Measurements from ENCODE around the gene DDO.
"Not testable (repeated sequence)": the region's sequence is repeated elsewhere in the genome, so short reads cannot be mapped to it uniquely, and the experiment has no call there.

DDO gene, protein sequence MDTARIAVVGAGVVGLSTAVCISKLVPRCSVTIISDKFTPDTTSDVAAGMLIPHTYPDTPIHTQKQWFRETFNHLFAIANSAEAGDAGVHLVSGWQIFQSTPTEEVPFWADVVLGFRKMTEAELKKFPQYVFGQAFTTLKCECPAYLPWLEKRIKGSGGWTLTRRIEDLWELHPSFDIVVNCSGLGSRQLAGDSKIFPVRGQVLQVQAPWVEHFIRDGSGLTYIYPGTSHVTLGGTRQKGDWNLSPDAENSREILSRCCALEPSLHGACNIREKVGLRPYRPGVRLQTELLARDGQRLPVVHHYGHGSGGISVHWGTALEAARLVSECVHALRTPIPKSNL
- total RNA-seq: 0 reads per million in 2 donors

GRCh38 chr6:110415086-110415916 is at the start of gene DDO:
TSS of gene DDO (minus strand) at chr6:110415575. CDS start at chr6:110413462, 2,113 bp downstream.
- no peak for DNase-seq

GRCh38 chr6:110462884-110463481 is 47.6 kb upstream of the DDO start:
- no peak for DNase-seq

DNA sequence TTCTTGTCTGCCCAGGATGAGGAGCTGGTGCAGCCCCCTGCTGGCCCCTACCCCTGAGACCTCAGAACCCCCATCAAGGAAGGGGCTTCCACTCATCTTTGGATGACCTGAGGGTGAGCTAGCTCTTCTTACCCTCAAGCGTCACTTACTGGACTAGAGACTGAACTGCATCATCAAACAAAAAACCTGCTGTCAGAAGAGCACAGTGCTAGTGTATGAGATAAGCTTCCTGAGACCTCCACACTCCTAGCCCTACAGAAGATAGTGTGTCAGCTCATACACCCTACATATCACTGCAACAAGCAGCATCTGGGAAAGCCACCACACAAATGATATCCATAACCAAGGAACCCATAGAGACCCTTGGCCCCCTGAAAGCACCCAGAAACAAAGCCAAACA is 46.0 kb upstream of the DDO start:
- no peak for DNase-seq

DNA sequence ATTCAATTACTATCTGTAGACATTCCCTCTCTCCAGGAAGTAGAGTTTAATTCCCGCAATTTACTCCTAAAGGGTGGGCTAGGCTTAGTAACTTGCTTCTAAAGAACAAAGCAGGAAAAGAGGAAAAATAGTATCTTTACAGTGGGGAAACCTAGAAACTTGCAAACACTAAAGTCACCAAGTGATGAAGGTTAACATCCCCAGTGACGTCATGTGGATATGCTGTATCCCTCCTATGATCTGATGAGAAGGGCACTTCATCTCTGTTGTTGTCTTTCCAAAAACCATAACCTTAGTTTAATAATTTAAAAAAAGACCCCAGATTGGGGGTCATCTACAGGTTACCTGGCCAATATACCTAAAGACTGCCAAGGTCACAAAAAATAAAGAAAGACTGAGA is 43.8 kb upstream of the DDO start:
- no peak for DNase-seq

DNA sequence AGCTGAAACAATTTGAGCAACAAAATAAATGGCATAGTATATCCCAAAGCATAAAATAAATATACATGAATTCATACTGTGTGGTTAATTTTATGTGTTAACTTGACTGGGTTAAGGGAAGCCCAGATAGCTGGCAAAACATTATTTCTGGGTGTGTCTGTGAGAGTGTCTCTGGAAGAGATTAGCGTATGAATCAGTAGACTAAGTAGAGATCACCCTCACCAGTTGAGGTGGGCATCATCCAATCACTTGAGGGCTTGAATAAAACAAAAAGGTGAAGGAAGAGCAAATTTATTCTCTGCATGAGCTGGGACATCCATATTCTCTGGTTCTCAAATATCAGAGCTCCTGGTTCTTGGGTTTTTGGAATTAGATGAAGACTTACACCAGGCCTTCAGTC is 43.1 kb upstream of the DDO start:
- DNase-seq: no peak

DNA sequence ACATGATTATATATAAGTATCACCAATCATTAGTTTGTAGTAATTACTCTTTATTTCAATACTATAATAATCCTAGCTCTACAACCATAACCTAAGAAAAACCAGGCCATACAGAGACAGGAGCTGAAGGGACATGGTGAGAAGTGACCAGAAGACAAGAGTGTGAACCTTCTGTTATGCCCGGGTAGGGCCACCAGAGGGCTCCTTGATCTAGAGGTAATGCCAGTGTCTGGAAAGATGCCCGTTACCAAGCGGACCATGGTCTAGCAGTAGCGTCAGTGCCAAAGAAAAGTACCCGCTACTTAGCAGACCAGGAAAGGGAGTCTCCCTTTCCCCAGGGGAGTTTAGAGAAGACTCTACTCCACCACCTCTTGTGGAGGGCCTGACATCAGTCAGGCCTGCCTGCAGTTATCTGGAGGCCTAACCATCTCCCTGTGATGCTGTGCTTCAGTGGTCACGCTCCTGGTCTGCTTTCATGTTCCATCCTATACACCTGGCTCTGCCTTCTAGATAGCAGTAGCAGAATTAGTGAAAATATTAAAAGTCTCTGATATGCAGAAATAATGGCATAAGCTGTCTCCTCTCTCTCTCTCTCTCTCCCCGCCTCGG is 42.3 kb upstream of the DDO start:
- DNase-seq: not testable (repeated sequence)

DNA sequence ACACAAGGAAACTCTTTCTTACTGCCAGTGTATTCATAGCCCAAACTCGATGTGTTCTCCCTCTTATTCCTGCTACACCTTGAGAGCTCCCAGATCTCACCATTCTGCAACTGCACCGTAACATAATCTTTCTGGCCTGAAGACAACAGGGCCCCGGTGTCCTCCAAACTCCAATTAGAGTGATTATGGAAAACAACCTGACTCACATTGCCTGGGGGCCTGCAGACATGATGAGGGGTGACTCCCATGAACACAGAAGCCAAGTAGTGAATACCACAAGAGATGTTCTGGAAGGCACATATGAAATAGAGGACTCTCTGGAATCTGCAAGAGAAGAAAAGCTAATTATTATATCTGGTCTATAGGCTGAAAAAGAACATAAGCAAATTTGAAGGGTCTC is 41.3 kb upstream of the DDO start:
- DNase-seq: no peak

DNA sequence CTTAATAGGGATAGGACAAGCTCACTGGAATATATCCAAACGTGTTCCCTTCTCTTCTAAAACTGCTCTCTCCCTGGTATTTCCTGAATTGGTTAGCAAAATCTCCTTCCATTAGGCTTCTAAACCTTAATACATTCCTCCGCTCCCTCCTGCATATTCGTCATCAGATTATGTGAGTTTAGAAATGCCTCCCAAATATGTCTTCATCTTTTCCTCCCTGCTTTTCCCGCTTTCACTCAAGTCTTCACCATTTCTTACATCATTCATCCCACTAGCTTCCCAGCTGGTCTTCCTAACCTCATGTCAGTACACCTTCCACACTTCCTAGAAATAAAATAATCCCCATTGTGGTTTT is 34.1 kb upstream of the DDO start:
- no peak for DNase-seq

DNA sequence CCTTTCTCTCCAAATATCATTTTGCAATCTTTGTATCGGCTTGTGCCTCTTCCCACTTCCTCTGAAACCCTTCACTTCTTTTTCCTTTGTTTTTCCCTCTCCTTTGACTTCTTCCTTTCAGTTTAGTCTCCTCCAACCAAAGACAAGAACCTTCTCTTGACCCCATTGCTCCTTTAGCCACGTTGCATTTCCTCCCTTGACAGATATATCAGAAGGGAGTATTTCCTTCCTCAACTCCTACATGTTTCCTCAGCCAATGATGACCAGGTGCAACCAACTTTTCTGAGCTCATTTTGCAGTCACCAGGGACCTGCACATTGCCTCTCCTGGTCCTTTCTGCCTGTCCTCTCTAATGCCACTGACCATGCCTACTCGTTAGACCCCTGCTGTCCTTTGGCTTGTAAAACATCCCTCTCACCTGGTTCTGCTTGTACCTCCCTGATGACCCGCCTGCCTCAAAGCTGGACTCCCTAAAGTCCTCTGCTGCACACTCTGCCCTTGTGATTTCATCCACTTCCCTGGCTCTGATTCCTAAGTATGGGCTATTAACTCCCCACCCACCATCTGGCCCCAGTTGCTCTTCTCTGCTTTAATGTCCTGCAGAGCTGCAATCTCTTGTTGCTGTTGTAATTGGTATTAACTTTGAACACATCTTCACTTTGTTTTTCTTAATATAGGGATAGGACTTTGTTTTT is 33.6 kb upstream of the DDO start:
- no peak for DNase-seq

- no peak for DNase-seq
These were observed 32.4 kb upstream of the DDO start for GRCh38 chr6:110447761-110448160.

DNA sequence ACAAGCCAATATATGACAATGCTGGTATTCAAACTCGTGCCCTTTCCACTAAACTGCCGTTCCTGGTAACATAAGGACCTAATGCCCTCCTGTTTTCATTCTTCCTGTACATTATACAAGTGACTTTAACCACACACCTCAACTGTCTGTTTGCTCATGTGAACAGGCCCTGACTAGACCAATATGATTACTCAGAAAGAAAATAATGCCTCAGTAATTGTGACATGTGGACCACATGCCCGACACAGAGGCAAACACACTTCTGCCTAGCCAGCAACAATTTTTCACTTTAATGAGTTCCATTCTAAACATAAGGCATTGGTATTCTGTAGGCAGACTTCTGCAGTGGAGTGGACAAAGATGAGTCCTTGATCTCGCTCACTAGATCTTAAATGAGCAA is 31.0 kb upstream of the DDO start:
- DNase-seq: no peak

- no peak for DNase-seq
These were observed 24.7 kb upstream of the DDO start for GRCh38 chr6:110440026-110440425.

DNA sequence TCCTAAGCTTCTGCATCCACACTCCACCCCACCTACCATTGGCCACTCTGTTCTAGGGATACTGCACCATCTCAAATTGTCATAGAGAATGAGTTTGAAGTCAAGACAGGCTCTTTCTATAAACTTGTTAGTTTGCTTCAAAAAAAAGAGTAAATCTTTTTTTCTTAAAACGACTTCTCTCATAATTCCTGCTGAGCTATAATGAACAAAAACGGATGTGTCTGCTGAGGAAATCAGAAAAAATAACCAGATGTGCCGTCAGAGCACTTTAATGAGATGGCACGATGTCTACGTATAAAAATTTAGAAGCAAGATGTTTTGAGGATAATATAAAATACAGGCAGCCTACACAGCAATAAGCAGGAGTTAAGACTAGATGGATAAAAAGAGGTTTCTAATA is 24.0 kb upstream of the DDO start:
- DNase-seq: no peak

- no peak for DNase-seq
These were observed 19.7 kb upstream of the DDO start for GRCh38 chr6:110434961-110435602.

DNA sequence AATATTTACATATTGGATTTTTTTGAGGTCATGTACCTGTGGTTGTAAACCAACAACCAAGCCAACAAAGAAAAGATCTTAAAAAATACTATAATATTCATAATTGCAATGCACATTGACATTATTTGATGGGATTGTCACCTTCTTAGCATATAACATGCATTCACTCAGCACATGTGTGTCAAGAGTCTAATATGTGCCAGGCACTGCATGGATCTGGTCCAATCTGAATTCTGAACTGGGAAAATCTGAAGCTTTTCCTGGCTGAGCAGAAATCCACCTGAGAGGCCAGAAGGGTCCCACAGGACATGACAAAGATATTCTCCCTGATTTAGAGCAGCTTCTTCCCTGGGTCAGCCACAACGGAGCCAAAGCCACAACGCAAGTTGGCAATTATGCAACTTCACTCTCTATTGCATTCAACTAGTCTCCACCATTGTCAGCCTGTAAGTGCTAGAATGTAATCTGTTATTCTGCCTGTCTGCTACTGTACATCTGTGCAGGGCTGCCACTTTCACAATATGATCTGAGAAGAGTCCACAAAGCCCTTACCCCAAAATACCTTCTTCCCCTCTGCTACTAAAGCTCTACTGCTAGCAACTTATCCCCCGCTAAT is 17.0 kb upstream of the DDO start:
- DNase-seq: no peak

- no peak for DNase-seq
These were observed 15.4 kb upstream of the DDO start for GRCh38 chr6:110430741-110431140.

DNA sequence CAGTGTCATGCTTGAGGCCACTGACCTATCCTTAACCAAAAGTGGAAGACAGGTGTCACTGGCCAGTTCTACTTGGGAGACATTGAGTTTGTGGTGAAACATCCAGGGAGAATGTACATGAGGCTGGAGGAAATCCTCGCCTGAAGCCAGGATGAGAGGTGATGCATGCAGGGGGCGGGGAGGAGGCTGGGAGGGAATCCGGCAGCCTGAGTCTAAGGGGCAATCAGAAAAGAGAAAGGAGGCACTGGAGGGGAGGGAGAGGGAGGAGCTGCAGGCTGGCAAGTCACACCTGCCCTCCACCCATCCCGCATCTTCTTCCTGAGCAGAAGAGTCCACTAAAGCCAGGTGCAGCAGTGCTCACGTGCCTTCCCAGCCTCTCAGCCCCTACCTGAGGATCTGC is 14.9 kb upstream of the DDO start:
- no peak for DNase-seq

- DNase-seq: no peak
These were observed 12.8 kb upstream of the DDO start for GRCh38 chr6:110428153-110428552.

DNA sequence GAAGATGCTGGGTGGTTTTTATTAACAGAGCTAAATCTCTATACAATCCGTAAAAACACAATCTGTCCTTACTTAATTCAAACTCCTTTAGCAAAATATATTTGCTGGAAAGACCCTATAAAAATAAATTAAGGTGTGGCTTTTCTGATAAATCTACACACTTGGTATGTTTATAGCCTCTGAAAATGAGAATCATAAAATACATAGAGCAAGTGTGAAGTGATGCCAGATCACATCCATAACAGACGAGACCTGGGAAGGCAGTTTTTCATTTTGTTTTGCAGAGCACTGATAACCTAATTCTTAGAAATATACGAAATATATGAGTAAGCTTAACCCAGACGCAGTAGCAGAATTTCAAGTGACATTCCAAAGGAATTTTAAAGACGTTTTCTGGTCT is 10.4 kb upstream of the DDO start:
- DNase-seq: no peak

DNA sequence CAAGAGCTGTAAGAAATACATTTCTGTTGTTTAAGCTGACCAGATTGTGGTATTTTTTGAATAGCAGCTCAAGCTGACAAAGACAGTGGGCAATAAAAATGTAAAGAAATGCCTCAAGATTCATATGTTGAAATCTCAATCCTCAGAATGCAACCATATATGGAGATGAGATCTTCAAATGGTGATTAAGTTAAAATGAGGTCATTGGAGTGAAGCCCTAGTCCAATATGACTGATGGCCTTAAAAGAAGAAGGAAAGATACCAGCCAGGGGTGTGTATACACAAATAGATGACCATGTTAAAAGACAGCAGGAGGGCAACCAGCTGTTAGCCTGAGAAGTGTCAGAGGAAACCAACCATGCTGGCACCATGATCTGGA is 7.1 kb upstream of the DDO start:
- DNase-seq: no peak

GRCh38 chr6:110421749-110422443 is 6.5 kb upstream of the DDO start:
- no peak for DNase-seq
